Bronchial epithelial cell (primary cell): ENCODE measurements around the gene RETREG3. TPM values are rescaled to one million over a fixed set of nuclear protein-coding genes. Genes with fewer than 3 reads are reported as not detected.
"Not testable (repeated sequence)": the region's sequence is repeated elsewhere in the genome, so short reads cannot be mapped to it uniquely, and the experiment has no call there.

Experiments
- DNase-seq: peaks from one replicate; pipeline ENCODE4 v3.0.0-alpha.2; 2010; ENCODE audit warnings: low read depth
- FAIRE-seq: peaks from 2 replicates; lab custom pipeline; 2011; peaks lifted over from hg19 to GRCh38; lab: Jason Lieb, UNC
- H3K27me3 ChIP-seq: 2 replicates; pipeline ENCODE4 v1.5.1; 2011; ENCODE audit warnings: low read length; ENCODE audit not compliant: control insufficient read depth, insufficient read depth
- H3K36me3 ChIP-seq: 2 replicates; pipeline ENCODE4 v1.5.1; 2011; ENCODE audit warnings: low read length; ENCODE audit not compliant: control insufficient read depth, insufficient read depth
- H3K4me3 ChIP-seq: 2 replicates; pipeline ENCODE4 v1.5.1; 2011; ENCODE audit warnings: mild to moderate bottlenecking, low read depth, low read length, control low read depth
- total RNA-seq: library from RNA; depleted of rRNA; stranded (reverse); fragments of >200 nt; gene quantifications from 2 replicates; pipeline ENCODE4 v1.2.1, GENCODE V29; 2014
- TF ChIP-seq, protein P1 (sequence below): IDR thresholded peaks from 2 replicates; pipeline ENCODE4 v1.5.1; 2011; ENCODE audit warnings: mild to moderate bottlenecking, moderate library complexity, low read length, control low read depth, inconsistent platforms; ENCODE audit not compliant: insufficient read depth, severe bottlenecking

The RETREG3 gene
- total RNA-seq, 1 donor from 2014 or later, result 66.1 TPM

DNA sequence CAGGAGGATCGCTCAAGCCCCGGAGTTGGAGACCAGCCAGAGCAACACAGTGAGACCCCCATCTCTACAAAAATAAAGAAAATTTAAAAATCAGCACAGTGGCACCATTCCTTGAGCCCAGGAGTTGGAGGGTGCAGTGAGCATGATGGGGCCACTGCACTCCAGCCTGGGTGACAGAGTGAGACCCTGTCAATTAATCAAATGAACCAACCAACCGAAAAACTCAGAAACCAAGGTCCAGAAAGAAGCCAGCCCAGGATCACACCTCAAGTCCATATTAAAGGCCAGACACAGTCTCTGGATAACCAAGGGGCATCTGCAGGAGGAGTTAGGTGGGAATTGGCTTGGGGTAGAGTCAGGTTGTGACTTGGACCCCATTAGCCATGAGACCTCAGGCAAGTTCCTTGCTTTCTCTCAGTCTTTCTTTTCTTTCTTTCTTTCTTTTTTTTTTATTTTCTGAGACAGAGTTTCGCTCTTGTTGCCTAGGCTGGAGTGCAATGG is 54.0 kb downstream of the RETREG3 start:
- no peak for FAIRE-seq
- H3K36me3 ChIP-seq, result no peaks in the 10 kb centered on the region
- TF ChIP-seq, protein P1, sequence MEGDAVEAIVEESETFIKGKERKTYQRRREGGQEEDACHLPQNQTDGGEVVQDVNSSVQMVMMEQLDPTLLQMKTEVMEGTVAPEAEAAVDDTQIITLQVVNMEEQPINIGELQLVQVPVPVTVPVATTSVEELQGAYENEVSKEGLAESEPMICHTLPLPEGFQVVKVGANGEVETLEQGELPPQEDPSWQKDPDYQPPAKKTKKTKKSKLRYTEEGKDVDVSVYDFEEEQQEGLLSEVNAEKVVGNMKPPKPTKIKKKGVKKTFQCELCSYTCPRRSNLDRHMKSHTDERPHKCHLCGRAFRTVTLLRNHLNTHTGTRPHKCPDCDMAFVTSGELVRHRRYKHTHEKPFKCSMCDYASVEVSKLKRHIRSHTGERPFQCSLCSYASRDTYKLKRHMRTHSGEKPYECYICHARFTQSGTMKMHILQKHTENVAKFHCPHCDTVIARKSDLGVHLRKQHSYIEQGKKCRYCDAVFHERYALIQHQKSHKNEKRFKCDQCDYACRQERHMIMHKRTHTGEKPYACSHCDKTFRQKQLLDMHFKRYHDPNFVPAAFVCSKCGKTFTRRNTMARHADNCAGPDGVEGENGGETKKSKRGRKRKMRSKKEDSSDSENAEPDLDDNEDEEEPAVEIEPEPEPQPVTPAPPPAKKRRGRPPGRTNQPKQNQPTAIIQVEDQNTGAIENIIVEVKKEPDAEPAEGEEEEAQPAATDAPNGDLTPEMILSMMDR, result no peak
- H3K4me3 ChIP-seq, result peak overlapping the region; percentile 78
- no peak for DNase-seq
- no peaks in the 10 kb centered on the region for H3K27me3 ChIP-seq

GRCh38 chr17:42554250-42555121 is 54.7 kb downstream of the RETREG3 start:
- TF ChIP-seq, protein P1, result no peak
- no peak for FAIRE-seq
- Histone ChIP-seq H3K4me3 (peak overlapping the region; percentile 78), H3K27me3 (no peaks in the 10 kb centered on the region), H3K36me3 (no peaks in the 10 kb centered on the region)
- DNase-seq, result peak; percentile 40

DNA sequence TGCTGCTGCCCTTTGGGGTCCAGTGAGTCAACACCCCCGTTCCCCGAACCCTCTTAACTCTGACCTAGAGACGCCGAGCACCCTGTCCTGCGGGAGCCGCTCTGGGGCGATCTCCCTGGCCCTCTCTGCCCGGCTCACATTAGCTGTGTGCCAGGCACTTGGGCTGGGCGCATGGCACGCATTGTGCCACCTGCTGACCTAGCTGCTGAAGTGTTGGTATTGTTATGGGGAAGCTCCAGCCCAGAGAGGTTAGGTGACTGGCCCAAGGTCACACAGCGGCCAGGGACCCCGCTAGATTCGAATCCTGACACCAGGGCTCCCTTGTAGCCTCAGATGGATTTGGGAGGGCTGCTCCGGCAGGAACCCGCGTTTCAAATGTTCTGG is 55.3 kb downstream of the RETREG3 start:
- TF ChIP-seq, protein P1, result peak; percentile 44
- DNase-seq (peak; percentile 32), FAIRE-seq (no peak)
- H3K36me3 ChIP-seq, result no peaks in the 10 kb centered on the region
- H3K4me3 ChIP-seq, result peak overlapping the region; percentile 78
- H3K27me3 ChIP-seq, result no peaks in the 10 kb centered on the region

- Histone ChIP-seq H3K27me3 (no peaks in the 10 kb centered on the region), H3K4me3 (peak overlapping the region; percentile 78), H3K36me3 (no peaks in the 10 kb centered on the region)
- FAIRE-seq (no peak), DNase-seq (peak; percentile 81)
- TF ChIP-seq, protein P1, result peak; percentile 47
These were observed 55.9 kb downstream of the RETREG3 start for GRCh38 chr17:42553161-42553818.

GRCh38 chr17:42552736-42553135 is 56.4 kb downstream of the RETREG3 start, which contains the start of gene HSD17B1:
Gene HSD17B1 (plus strand): TSS chr17:42552923. CDS start chr17:42552934, 11 bp downstream.
- H3K27me3 ChIP-seq, FAIRE-seq, DNase-seq, H3K36me3 ChIP-seq: not testable (repeated sequence)
- H3K4me3 ChIP-seq, result peak within 1 kb of the TSS; percentile 78
